ENCODE measurements around the gene ARHGAP9. TPM values are rescaled to one million over a fixed set of nuclear protein-coding genes. Genes with fewer than 3 reads are reported as not detected.

The ARHGAP9 gene
- total and polyA plus RNA-seq, 2 of the 8 experiments (the other 6 are each of a cell fraction or from before 2014, with no cell fraction given), result 3.2 to 6.0 TPM

DNA sequence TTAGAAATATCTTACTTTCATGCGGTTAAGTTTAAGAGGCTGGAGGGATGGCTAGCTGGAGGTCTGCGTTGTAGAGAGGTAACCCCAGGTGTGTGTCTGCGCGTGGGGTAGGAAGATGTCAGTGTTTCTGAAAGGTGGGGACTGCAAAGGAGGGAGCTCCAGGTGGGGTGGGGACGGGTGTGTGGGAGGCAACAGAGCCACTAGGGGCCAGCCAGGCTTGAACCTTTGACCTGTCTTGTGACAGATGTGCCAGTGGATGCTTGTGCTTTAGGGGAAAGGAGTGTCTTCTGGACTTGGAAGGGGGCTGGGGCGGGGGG is 19.2 kb downstream of the ARHGAP9 start (continued):
- TF ChIP-seq MAX (IDR thresholded peaks at IDR 0.05) (no peak), KDM4A (IDR thresholded peaks at IDR 0.05; ENCODE audit: low read depth, low read length, severe bottlenecking) (no peak), CTCF (IDR thresholded peaks at IDR 0.05; ENCODE audit: control extremely low read depth in 1 of 3, insufficient read depth in 1 of 3, low read depth in 1 of 3, low read length in 3 of 3) (no peak)

All from H1 (cell line).